Measurements from ENCODE around the gene PPP1R1C.
"Not testable (repeated sequence)": the region's sequence is repeated elsewhere in the genome, so short reads cannot be mapped to it uniquely, and the experiment has no call there.

The PPP1R1C gene, protein sequence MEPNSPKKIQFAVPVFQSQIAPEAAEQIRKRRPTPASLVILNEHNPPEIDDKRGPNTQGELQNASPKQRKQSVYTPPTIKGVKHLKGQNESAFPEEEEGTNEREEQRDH

GRCh38 chr2:181985632-181986205 is at the start of gene PPP1R1C:
Gene PPP1R1C (plus strand): TSS chr2:181985853. CDS start chr2:181986111, 258 bp downstream.
- DNase-seq, result no peak

DNA sequence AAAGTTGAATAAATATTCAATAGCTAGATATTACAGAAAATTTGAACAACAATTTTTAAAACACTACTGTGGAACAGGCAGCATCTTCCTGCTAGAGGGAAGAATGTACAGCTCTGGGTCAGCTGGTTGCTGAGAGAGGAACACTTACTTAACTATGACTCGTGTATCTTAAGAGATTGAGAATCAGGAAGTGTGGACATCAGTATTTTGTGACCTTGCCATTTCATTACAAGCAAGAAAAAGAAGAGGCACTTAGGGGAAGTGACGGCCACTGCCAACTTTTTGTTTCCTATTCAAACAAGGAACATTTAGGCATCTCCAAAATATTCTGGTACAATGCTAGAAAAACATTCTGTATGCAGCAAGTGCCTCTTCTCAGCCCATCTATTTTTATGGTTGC is 48.2 kb upstream of the PPP1R1C start:
- peak; percentile 88 for DNase-seq

GRCh38 chr2:181943411-181944124 is 42.1 kb upstream of the PPP1R1C start:
- DNase-seq, result no peak

- no peak for DNase-seq
These were observed 41.3 kb upstream of the PPP1R1C start for GRCh38 chr2:181944164-181944913.

GRCh38 chr2:181944914-181945291 is 40.8 kb upstream of the PPP1R1C start:
- no peak for DNase-seq

DNA sequence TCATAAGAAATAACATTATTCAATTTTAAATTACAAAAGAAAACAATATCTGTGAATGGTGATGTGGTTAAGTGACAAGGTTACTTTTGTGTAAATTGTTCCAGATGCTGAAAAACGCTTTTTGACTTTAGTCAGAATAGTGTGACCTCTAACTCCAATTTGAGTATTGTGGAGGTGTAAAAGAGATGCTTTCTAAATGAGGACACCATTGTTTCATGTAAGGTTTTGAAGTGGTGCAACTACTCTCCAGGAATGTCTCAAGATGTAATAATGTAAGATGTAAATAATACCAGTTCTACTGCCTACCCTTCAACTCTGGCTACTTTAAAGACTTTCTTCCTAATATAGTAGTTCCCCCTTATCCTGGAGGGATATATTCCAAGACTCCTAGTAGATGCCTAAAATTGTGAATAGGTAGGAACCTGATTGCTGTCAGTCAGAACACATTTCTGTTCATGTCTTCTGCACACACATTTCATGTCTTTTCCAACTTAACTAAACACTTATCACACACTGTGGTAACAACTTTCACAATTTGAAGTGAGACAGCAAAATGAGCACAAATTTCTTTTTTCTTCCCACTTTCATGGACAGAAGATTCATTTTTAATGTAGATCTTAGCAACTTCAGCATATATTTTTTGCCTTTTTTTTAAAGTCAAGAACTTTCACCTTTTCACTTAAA is 39.1 kb upstream of the PPP1R1C start:
- no peak for DNase-seq

- DNase-seq, result no peak
These were observed 38.4 kb upstream of the PPP1R1C start for GRCh38 chr2:181947273-181947672.

DNA sequence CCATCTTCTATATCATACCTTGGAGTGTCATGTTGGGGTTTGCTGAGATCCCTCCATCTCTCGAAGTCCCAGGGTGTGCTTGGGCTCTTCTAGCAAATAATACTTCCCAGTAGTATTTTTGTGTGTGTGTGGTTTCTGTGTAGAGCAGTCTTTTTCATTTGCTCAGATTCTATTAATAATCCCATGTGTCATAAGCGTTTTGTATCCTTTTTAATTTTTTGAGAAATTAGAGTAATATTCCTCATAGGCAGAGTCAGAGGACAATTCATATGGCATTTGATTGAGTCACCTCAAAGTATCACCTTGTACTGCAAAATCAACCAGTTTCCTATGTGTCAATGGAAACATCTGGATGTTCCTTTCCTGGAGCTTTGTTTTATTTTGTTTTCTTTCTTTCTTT is 37.4 kb upstream of the PPP1R1C start:
- DNase-seq, result no peak

- no peak for DNase-seq
These were observed 36.6 kb upstream of the PPP1R1C start for GRCh38 chr2:181949047-181949446.

DNA sequence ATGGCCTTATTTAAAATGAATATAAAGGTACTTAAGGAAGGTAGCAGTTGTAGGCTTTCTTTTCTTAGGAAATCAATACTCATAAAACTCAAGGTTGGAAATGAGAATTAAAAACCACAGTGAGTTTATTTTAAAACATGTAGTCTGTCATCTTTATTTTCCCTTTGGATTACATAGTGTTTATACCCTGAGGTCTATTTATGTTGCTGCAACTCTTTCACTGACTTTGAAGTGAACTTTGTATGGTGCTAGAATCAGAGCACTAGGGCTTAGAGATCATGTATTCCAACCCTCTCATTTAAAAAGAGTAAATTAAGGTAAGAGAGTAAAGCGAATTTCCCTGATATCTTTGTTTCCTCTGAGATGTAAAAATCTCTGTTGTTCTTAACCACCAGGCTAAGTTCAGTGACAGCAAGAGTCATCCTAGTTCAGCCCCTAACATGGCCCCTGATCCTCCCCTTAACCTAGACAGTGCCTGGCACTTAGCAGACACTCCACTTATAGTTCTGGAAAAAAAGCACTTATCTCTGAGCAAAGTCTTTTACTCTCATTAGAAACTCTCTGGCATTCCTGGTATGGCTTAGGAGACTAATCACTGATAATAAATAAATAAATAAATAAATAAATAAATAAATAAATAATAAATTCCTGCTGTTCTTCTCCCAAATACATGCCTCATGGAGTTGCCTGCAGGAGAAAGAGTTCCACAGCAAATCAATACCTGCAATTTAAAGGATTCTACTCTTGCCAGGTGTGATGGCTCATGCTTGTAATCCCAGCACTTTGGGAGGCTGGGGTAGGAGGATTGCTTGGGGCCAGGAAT is 33.0 kb upstream of the PPP1R1C start:
- no peak for DNase-seq

DNA sequence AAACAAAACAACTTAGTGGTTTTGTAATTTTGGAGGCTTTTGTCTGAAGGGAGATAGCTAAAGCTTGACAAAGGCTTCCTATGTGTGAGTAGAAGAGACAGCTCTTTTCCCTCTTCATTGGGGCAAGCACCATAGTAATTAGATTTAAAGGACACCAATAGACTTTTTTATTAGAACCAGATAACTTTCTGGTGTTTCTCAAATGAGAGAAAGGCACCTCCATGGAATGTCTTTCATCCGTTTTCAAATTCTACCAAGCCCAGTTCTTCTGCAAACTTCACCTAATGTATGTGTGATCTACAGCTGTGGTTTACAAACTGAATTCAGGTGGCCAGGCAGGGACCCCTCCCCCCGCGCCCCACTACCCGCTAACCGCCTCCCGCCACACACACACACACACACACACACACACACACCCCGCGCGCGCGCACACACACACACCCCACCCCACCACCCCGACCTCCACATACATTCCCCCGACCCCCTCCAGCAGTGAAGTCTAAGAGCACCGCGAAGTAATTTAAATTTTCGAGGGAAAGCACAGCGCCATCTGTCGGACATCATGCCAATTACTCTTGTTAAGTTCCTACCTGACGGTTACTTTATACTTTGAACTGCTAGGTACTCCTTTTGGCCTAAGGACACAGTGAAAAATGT is 31.6 kb upstream of the PPP1R1C start:
- peak; percentile 23 for DNase-seq

DNA sequence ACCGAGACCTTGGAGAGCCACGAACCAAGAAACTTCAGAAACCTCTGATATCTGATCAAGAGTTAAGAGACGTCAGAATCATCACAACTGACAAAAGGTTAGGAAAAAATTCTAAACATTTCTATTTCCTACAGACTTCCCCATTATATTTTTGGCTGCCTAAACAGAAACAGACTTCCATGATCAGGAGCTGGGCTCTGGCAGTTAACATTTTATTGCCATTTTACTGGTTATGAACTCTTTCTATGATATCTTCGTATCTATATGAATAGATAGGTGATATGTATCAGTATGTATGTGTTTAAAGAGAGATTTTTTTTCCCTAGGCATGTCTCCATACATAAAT is 31.1 kb upstream of the PPP1R1C start:
- no peak for DNase-seq

- DNase-seq, result no peak
These were observed 30.6 kb upstream of the PPP1R1C start for GRCh38 chr2:181955010-181955409.

GRCh38 chr2:181955866-181956265 is 29.8 kb upstream of the PPP1R1C start:
- DNase-seq, result not testable (repeated sequence)

- no peak for DNase-seq
These were observed 28.0 kb upstream of the PPP1R1C start for GRCh38 chr2:181957668-181958067.

GRCh38 chr2:181958726-181959125 is 26.9 kb upstream of the PPP1R1C start:
- no peak for DNase-seq

DNA sequence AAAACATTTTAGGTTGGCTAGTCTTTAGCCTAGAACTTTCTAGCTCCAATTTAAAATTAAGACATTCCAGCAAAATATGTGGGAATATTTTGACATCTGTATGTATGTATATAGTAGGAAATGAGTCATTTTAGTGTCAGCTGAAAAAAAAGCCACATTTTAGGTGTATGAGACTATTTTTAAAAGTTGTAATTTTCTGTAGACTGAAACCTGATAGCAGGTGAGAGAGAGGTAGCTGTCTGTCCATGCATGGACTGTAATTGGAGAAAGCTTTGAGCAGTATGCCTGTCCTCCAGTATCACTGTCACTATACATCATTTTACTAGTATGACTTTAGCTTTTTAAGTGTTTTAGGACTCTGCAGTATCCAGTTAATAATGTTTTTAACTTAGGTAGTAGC is 26.1 kb upstream of the PPP1R1C start:
- no peak for DNase-seq

DNA sequence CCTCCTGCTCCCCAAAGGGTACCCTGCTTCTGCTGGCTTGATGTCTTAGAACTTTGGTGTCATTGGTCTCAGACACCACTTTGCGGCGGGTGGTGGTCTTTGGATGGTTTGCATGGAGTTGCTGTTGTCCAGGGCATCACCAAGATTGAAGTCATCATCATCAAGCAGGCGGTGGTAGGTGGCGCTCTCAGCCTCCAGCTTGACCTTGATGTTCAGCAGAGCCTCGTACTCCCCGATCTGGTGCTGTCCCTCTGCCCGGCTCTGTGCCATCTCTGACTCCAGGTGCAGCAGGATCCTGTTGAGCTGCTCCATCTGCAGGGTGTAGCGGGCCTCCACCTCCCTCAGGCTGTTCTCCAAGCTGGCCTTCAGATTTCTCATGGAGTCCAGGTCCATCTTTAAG is 24.5 kb upstream of the PPP1R1C start:
- not testable (repeated sequence) for DNase-seq

DNA sequence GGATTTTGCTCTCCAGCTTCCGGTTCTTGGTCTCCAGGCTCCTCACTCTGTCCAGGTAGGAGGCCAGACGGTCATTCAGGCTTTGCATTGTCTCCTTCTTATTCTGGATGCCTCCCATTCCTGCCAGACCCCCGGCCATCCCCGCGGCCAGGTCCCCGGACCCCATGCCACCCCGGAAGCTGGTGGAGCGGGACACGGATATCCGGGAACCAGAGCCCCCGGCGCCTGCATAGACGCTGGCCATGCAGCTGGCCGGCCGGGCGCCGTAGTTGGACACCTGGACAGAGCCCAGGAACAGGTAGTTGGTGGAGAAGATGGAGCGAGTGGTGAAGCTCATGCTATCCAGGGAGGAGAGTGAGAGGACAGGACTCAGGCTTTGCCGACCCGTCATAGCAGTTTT is 23.5 kb upstream of the PPP1R1C start:
- DNase-seq, result no peak

DNA sequence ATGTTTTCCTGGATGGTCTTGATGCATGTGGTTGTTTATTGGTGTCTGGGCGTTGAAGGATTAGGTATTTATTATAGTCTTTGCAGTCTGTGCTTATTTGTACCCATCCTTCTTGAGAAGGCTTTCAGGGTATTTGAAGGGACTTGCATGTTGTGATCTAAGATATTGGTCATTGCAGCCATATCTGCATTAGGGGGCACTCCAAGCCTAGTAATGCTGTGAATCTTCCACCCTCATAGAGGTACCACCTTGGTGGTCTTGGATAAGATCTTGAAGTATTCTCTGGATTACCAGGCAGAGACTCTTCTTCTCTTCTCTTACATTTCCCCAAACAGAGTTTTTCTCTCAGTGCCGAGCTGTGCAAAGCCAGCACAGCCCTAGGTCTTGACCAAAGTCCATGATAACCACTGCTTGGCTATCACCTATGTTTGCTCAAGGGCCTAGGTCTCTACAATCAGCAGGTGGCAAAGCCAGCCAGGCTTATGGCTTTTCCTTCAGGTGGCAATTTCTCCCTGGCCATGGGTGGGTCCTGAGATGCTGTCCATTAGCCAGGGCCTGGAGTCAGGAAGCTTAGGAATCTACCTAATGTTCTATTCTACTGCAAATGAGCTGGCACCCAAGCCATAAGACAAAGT is 15.4 kb upstream of the PPP1R1C start:
- no peak for DNase-seq

DNA sequence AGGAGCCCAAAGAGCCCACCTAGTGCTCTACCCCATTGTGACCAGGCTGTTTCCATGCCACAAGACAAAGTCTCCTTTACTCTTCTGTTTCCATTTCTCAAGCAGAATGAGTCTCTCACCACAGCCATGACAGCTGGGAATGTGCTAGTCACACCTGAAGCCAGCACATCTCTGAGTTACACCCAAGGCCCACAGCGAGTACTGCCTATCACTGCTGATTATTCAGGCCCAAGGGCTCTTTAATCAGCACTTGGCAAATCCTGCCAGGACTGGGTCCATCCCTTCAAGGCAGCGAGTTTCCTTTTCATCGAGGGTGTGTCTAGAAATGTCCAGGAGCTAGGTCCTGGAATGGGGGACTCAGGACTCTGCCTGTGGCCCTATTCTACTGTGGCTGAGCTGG is 14.6 kb upstream of the PPP1R1C start:
- no peak for DNase-seq

All from MV-4-11 (cell line).